ENCODE data around the gene PLEKHG5.
"Not testable (repeated sequence)": the region's sequence is repeated elsewhere in the genome, so short reads cannot be mapped to it uniquely, and the experiment has no call there.

PLEKHG5 gene

DNA sequence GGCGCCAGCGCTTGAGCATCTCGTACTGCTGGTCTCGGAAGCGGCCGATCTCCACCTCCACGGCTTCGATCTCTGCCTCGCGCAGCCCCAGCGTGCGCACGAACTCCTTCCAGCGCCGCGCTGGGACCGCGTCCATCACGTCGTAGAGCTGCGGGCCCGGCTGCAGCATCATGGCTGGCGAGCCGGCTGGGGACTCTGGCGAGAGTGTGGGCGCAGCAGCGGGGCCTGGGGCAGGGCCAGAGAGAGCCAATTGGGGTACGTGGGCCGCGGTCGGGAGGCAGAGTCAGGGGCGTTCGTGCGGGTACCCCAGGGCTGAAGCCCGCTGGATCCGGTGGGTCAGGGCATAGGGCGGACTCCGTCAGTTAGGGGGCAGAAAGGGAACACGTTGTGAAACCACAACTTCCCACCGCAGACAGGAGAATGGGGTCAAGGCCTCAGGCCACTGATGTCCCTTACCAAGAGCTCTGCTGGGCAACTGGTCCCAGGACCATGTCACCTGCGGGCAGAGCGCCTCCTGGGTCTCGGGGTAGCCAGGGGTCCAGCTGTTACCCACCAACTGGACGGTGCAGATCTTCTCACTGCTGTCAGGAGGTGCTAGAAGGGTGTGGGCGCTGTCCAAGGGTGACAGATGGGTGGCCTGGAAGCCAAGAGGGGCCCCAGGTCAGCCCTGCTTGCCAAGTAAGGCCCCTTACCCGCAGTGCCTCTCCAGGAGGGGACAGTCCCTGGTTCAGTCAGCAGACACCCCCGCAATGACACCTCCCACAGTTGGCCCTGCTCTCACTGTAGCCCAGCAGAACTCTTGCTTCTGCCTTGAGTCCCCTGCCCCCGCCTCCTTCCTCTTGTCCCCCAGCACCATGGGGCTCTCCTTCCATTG lies 29.7 kb downstream of the PLEKHG5 start:
- TF ChIP-seq, protein P1, sequence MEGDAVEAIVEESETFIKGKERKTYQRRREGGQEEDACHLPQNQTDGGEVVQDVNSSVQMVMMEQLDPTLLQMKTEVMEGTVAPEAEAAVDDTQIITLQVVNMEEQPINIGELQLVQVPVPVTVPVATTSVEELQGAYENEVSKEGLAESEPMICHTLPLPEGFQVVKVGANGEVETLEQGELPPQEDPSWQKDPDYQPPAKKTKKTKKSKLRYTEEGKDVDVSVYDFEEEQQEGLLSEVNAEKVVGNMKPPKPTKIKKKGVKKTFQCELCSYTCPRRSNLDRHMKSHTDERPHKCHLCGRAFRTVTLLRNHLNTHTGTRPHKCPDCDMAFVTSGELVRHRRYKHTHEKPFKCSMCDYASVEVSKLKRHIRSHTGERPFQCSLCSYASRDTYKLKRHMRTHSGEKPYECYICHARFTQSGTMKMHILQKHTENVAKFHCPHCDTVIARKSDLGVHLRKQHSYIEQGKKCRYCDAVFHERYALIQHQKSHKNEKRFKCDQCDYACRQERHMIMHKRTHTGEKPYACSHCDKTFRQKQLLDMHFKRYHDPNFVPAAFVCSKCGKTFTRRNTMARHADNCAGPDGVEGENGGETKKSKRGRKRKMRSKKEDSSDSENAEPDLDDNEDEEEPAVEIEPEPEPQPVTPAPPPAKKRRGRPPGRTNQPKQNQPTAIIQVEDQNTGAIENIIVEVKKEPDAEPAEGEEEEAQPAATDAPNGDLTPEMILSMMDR (conservative IDR thresholded peaks at IDR 0.05; ENCODE audit: low read length), result no peak
- DNase-seq (ENCODE audit: low read depth), result no peak
- H3K4me3 ChIP-seq (ENCODE audit: low read length), result no peak overlapping the region

DNA sequence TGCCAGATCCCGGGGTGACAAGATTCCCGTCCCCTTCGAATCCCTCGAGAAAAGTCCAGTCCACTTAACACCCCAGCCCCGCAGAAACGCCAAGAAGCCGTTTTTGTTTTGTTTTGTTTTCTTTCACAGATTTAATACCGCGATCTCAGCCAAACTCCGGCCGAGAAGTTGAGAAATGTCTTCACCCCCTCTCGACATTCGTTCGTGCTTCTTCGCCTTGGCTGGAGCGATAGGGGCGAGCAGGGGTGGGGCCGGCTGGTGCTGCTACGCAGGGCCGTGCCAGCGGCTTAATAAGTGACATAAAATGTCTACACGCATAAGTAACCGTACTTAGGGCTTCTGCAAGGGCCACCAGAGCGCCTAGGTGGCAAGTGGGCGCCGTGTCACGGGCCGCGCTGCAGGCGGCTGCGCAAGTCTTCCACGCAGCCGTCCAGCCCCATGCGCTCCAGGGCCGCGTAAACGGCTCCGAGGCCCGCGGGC lies 30.4 kb downstream of the PLEKHG5 start:
- TF ChIP-seq, protein P1 (conservative IDR thresholded peaks at IDR 0.05; ENCODE audit: low read length), result no peak
- H3K4me3 ChIP-seq (ENCODE audit: low read length), result no peak overlapping the region
- DNase-seq (ENCODE audit: low read depth), result no peak

DNA sequence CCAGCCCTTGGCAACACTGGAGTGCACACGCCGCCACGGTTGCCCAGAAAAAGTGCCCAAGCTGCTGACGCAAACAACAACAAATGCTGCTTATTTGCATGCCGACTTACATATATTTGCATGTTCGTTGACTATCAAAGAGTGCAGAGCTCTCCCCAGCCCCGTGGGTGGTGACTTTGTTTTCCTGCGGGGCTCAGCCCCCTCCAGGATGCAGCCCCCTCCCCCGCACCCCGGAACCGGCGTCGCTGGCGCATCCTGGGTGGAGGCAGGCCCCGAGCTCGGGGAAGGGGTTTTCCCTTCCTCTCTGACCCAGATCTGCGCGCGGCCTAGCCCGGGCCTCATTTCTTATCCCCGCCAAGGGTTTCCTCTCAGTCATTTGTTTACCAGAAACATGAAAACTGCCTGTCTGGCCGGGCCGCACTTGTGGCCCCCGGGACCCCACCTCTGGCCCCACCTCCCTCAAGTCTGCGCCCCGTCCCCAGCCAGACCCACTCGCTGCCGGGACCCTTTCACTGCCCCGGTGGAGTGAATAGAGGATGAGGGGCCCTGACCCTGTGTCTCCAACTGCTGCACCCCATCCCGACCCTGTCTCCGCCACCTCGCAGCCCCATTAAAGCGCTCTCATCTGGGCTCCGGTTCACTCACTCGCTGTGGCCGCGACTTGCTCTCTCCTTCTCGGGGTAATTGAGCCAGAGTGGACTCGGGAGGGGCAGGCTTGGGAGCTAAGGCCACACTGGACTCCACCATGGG lies 31.0 kb downstream of the PLEKHG5 start:
- DNase-seq (ENCODE audit: low read depth), result no peak
- TF ChIP-seq, protein P1 (conservative IDR thresholded peaks at IDR 0.05; ENCODE audit: low read length), result no peak
- no peak overlapping the region for H3K4me3 ChIP-seq (ENCODE audit: low read length)

DNA sequence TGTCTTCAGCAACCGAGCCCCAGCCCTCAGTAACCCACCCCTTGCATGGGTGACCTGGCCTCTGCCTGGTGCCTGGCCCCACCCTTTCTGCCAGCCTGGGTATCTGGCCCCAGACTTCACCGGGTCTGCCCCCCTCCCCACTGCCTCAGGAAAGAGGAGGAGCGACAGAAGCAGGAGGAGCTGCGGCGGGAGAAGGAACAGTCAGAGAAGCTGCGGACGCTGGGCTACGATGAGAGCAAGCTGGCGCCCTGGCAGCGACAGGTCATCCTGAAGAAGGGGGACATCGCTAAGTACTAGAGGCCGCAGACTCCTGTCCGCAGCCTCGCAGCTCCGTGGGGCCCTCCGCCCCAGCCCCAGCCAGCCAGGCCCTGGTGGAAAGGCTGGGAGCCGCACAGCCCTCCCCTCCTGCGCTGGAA lies 31.6 kb downstream of the PLEKHG5 start:
- TF ChIP-seq, protein P1 (conservative IDR thresholded peaks at IDR 0.05; ENCODE audit: low read length), result no peak
- no peak overlapping the region for H3K4me3 ChIP-seq (ENCODE audit: low read length)
- no peak for DNase-seq (ENCODE audit: low read depth)

DNA sequence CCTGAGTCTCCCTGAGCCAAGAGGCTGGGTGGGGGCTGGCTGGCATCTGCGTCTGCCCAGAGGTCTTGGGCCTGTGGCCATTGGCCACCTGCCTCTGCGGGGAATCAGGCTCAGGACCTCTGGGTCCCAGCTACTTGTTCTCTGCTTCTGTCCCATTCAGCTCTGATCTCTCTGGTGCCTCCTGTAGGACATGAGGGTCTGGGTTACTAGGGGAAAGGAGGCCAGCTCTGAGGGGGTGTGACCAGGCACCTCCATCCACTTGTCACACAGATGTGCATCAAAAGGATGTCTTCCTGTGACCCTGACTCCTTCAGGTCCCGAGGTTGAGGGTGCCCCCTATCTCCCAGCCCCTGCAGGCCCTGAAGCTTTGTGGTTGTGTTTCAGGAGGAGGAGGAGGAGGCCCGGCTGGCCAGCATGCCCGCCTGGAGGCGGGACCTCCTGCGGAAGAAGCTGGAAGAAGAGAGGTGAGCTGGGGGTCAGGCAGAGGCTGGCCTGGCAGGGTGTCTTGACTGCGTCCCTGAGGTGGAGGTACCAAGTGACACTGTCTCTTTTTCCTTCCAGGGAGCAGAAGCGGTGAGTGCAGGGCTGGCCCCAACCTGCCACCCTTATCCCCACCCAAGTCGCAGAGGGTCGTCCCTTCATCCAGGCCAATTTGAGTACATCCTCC lies 34.5 kb downstream of the PLEKHG5 start:
- TF ChIP-seq, protein P1 (conservative IDR thresholded peaks at IDR 0.05; ENCODE audit: low read length), result no peak
- no peak for DNase-seq (ENCODE audit: low read depth)
- no peak overlapping the region for H3K4me3 ChIP-seq (ENCODE audit: low read length)

DNA sequence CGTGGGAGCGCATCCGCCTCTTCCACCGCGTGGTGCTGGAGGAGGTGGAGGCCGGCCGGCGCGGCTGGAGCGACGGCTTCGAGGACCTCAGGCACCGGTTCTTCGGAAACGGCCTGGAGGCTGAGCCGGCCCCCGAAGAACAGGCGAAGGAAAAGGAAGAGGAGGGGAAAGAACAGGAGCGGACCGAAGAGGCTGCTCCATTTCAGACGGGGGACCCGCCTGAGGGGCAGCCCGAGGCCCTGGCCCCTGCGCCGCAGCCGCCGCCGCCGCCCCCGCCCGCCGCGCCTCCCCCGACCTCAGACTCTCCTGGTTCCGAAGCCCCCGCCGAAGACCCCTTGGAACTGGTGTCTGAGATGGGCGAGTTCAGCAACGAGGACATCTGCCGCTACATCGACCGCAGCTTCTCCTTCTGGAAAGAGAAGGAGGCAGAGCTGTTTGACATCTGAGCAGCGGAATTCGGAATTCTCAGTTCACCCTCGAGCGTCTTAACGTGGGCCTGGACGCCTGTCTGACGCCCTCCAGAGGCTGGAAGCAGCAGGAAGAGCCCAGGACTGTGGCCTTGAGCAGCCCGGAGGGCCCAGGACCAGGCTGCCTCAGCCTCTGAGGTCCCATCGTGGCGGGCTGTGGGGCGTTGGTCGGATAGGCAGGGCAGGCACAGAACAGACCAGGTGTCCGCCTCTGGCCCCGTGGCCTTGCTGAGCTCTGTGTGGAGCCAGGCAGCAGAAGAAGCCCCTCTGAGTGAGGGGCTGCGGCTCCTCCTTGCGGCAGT lies 35.5 kb downstream of the PLEKHG5 start:
- not testable (repeated sequence) for H3K4me3 ChIP-seq (ENCODE audit: low read length); DNase-seq (ENCODE audit: low read depth)
